Measurements from ENCODE around the gene GGCT.
A peak's percentile ranks its signal among the peaks of the same experiment; 100 is the strongest.
"Not testable (repeated sequence)": the region's sequence is repeated elsewhere in the genome, so short reads cannot be mapped to it uniquely, and the experiment has no call there.

Gene GGCT, protein sequence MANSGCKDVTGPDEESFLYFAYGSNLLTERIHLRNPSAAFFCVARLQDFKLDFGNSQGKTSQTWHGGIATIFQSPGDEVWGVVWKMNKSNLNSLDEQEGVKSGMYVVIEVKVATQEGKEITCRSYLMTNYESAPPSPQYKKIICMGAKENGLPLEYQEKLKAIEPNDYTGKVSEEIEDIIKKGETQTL
- 3.0 to 4.3 (median 3.8) reads per million in 4 donors for total RNA-seq

GRCh38 chr7:30504301-30505173 lies at the start of gene GGCT:
Gene GGCT (minus strand): TSS chr7:30504829. CDS start chr7:30504709, 120 bp downstream.
- peak; percentile 92 to 97 (median 94) for DNase-seq

DNA sequence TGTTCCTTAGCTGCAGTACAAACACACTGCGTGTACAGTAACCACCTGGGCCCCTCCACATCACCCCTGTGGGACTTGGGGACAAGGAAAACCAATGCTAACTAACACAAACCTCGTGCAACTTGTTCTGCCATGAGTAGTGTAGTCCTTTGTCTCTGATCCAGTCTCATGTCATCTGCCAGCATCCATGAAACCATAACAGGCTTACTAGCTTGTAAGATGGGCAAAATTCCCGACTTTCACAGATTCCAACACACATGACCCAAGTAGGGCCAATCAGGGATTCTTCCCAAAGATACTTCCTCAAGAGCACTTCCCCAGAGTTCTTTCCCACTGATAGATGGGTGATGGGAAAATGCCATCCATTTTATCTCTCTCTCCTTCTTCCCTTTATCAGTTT lies 48.9 kb upstream of the GGCT start:
- no peak for DNase-seq

DNA sequence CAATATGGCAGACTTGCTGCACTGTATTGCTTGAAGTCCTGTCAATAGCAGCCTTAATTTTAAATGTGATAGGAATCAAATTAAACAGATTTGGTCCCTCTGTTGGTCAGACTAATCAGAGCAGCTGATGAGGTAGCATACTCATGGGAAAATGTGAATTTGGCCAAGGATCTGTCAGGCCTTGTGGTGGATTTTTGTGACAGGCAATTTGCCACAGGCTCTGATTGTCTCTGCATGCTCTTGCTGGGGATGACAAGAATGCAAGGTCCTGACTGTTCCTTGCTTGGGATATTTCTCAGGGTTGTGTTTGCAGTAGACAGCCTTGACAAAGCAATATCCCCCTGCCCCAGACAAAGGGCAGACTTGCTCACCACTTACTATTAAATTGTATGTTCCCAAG lies 48.5 kb upstream of the GGCT start:
- no peak for DNase-seq

DNA sequence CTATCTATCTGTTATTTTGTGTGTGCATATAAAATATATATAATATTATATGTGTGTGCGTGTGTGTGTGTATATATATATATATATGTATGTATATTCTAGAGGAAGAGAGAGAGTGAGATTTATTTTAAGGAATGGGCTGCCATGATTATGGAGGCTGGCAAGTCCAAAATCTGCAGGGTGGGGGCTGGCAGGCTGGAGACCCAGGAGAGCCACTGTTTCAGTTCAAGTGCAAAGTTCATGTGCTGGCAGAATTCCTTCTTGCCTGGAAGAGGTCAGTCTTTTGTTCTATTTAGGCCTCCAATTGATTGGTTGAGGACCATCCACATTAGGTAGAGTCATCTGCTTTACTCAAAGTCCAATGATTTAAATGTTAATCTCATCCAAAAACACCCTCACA lies 47.7 kb upstream of the GGCT start:
- no peak for DNase-seq

DNA sequence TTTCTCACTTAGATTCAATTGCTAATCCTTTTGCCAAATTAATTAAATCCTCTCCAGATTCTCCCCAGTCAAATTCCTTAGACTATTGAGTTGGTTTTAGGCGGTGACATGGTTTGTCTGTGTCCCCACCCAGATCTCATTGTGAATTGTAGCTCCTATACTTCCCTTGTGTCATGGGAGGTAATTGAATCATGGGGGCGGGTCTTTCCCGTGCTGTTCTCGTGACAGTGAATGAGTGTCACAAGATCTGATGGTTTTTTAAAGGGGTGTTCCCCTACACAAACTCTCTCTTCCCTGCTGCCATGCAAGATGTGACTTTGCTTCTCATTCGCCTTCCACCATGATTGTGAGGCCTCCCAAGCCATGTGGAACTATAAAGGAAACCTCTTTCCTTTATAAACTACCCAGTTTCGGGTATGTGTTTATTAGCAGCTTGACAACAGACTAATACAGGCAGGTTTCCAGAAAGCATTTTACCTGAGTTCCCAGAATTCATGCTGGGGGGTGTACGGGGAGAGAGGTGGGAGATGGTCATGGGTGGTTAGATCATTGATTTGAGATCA lies 45.4 kb upstream of the GGCT start:
- no peak for DNase-seq

DNA sequence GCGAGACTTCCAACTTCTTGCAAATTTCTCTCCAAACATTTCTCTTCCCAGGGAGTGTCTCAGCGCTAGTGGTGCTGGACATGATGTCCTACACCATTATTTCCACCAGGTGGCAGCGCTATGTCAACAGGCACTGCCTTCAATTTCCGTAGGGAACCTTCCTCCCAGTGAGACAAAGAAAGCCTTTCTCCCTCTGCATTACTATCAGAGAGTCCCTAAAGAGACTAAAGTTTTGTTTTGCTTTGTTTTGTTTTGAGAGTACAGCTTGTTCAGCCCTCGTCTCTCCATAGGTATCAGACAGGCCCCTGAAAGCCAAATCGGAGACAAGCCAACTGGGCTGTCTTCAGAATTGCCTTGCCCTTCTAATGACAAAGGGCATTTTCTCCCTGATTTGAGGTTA lies 44.2 kb upstream of the GGCT start:
- peak in 1 of 5 donors; percentile 13 for DNase-seq

DNA sequence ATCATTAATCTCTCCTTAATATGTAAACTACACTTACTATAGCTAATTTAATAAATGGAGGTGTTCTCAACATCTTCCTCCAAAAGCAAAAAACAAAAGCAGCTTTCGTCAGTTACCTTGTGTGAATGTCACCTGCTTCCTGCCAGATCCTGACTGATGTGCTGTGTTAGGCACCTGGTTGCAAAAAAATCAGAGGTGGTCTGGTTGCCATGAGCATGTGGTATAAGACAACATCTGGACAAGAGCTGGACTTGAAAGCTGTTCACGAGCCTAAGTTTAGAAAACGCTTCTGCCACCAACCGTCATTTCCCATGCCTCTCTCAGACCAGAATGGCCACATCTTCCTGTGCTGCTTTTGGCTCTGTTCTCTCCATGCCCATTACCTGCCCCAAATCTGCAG lies 42.0 kb upstream of the GGCT start:
- DNase-seq = no peak

DNA sequence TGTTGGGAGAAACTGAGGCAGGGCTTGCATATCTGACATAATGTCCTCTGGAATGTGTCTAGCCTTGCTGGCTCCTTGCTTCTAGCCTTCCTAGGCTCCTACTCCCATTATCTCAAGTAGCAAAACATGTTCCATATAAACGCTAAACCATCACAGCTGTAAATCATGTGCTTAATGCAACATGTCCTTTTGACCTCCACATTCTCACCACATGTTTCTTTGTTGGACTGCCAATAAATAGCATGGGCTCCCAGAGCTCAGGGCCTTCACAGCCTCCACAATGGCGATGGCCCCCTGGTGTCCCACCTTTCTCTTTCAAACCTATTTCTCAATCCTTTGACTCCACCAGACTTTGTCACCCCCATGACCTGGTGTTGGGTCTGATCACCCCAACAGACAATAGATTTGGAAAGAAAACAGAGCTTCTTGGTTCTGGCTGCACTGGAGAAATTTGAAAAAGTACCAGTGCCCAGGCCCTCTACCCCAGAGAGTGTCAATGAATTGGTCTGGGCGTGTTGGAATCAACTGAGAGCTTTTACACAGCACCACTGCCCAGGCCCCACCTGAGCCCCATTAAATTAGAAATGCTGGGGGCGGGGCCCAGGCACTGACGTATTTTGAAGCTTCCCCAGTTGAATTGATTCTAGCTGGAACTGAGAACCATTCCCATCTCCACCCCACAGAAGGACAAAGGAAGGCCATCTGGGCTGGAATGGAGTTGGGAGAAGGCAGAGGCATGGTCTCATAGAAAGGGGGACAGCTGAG lies 41.3 kb upstream of the GGCT start:
- DNase-seq = no peak

- no peak for DNase-seq
Measured at GRCh38 chr7:30543813-30544525, 39.3 kb upstream of the GGCT start.

DNA sequence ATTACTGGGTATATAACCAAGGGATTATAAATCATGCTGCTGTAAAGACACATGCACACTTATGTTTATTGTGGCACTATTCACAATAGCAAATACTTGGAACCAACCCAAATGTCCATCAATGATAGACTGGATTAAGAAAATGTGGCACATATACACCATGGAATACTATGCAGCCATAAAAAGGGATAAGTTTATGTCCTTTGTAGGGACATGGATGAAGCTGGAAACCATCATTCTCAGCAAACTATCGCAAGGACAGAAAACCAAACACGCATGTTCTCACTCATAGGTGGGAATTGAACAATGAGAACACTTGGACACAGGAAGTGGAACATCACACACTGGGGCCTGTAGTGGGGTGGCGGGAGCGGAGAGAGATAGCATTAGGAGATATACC lies 38.5 kb upstream of the GGCT start:
- DNase-seq = not testable (repeated sequence)

DNA sequence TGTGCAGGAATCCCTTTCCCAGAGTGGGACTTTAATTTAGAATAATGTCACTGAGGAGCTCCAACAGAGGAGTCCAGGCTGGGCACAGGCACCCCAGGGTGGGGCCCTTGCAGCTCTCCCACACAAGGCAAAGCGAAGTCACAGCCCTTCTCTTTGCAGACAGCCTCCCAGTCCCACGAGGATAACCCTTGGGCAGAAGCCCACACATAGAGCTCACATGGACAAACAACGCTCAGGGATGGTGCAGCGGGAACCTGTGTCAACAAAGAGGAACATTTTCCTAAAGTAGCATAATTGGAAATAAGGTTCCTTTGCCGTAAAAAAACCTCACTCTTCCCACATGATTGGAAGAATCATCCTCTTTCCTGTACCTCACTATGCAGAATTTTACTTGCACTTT lies 29.3 kb upstream of the GGCT start:
- DNase-seq = no peak

- no peak for DNase-seq
Measured at GRCh38 chr7:30531286-30531685, 26.7 kb upstream of the GGCT start.

GRCh38 chr7:30530373-30530772 lies 25.7 kb upstream of the GGCT start:
- DNase-seq = no peak

GRCh38 chr7:30528779-30529178 lies 24.1 kb upstream of the GGCT start:
- DNase-seq = no peak

DNA sequence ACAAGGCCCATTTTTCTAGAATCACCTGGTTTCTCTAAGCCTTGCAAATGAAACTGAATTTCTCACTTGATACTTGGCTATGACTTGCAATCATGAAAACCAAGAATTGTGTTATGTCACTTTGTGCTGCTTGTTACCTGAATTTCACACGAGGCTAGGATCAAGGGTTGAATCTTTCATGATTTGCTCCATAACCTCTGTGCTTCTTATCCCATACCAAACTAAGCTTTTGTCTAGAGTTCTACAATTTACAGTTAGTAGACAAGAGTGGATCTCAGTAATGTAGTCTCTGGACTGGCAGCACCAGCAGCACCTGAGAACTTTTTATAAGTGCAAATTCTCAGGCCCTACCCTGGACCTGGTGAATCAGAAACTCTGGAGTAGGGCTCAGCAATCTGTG lies 22.7 kb upstream of the GGCT start:
- not testable (repeated sequence) for DNase-seq

DNA sequence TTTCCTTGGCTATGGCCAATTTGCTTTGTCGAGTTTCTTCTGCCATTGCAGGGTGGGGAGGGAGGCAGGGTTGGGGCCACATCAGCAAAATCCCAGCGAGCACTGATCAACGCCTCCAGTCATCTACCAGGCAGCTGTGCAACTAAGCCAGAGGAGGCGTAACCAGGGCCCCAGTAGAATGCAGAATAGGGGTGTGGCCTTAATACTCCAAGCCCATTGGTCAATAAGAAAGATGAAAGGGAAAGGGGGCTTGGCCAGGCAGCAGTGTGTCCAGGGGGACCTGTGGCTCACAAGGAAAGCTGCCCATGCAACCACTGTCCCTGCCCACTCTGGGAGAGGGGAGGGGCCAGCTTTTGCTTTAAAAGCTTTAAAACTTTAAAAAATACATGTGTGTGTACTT lies 21.5 kb upstream of the GGCT start:
- no peak for DNase-seq

GRCh38 chr7:30525429-30525828 lies 20.8 kb upstream of the GGCT start:
- DNase-seq = no peak

DNA sequence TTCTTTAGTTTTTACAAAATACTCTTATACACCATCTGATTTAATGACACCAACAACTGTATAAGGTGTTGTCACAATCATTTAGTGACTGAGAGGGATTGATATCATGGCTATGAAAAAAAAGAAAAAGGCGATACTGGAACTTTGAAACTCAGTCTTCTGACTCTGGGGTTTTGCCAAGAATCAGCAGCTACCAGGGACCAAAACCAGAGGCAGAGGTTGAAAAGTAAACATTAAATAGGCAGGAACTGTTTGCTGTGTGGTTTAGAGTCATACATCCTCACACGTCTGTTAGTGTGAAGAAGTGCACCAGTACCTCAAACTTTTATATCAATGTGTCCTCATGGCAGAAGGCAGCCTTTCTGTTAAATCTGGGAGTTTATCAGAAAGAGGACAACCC lies 19.9 kb upstream of the GGCT start:
- DNase-seq = no peak

GRCh38 chr7:30523466-30523865 lies 18.8 kb upstream of the GGCT start:
- DNase-seq = no peak

- no peak for DNase-seq
Measured at GRCh38 chr7:30522159-30522558, 17.5 kb upstream of the GGCT start.

- no peak for DNase-seq
Measured at GRCh38 chr7:30521532-30521931, 16.9 kb upstream of the GGCT start.

DNA sequence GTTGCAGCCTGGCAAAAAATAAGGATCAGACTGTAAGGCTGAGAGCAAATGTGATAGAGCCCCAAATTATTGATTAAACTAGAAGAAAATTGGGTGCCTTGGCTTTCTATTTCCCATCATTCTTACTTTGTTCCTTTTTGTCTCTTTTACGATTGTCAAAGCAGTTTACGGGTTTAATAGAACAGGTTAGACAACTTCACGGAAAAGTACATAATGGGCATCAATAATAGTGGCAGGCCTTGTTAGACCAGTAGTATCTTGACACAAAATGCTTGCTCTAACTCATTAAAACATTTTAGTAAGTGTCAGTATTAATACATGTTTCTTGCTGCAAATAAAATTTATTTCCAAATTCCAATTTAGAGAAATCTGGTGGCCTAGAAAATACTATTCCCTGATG lies 14.5 kb upstream of the GGCT start:
- no peak for DNase-seq

DNA sequence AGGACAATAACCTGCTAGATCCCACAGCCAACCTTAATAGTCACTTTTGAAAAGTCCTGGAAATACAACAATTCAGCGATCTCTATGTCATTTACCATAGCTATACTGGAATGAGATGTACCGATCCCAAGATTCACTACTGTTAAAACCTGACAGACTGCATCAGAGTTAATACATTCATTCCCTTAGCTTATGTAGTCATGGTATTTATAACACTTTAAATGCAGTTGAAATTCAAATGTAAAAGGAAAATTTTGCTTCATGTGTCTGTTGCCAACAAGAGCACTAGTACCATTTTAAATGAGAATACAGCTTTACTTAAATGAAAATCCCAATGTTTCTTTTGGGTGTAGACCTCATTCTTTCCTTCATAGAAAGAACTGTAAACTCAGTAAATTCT lies 11.1 kb upstream of the GGCT start:
- DNase-seq = no peak
